Measurements from ENCODE around the gene HEATR3. TPM values are rescaled to one million over a fixed set of nuclear protein-coding genes. Genes with fewer than 3 reads are reported as not detected.

Gene HEATR3
- total and polyA plus RNA-seq, 2 of the 13 experiments (the other 11 are each of a cell fraction or from before 2014, with no cell fraction given): 22.4 to 52.4 TPM

DNA sequence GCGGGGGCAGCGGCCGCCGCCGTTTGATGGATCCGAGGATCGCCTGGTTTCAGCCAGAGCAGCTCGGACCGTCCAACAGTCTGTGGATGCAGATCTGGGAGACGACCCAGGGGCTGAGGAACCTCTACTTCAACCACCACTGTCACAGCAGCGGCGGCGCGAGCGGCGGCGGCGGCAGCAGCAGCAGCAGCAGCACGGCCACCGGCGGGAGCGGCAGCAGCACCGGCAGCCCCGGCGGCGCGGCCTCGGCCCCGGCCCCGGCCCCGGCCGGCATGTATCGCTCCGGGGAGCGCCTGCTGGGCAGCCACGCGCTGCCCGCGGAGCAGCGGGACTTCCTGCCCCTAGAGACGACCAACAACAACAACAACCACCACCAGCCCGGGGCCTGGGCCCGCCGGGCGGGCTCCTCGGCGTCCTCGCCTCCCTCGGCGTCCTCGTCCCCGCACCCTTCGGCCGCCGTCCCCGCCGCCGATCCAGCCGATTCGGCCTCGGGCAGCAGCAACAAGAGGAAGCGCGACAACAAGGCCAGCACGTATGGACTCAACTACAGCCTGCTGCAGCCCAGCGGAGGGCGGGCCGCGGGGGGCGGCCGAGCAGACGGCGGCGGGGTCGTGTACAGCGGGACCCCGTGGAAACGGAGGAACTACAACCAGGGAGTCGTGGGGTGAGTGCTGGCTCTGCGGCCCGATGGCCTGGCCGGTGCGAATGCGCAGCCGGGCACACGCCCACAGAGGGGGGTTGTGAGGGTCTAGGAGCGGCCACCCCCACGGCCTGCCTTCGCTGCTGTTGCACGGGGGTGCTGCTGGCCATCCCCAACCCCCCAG, 88.0 kb downstream of the HEATR3 start (continued):
- TF ChIP-seq, protein P1, sequence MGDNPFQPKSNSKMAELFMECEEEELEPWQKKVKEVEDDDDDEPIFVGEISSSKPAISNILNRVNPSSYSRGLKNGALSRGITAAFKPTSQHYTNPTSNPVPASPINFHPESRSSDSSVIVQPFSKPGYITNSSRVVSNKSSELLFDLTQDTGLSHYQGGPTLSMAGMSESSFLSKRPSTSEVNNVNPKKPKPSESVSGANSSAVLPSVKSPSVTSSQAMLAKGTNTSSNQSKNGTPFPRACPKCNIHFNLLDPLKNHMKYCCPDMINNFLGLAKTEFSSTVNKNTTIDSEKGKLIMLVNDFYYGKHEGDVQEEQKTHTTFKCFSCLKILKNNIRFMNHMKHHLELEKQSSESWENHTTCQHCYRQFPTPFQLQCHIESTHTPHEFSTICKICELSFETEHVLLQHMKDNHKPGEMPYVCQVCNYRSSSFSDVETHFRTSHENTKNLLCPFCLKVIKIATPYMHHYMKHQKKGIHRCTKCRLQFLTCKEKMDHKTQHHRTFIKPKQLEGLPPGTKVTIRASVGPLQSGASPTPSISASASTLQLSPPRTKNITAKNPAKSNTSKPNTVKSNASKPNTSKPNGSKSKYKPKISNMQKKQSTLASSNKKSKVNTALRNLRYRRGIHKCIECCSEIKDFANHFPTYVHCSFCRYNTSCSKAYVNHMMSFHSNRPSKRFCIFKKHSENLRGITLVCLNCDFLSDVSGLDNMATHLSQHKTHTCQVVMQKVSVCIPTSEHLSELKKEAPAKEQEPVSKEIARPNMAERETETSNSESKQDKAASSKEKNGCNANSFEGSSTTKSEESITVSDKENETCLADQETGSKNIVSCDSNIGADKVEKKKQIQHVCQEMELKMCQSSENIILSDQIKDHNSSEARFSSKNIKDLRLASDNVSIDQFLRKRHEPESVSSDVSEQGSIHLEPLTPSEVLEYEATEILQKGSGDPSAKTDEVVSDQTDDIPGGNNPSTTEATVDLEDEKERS (CRISPR knock-in tag; IDR thresholded peaks at IDR 0.05): no peak
- TF ChIP-seq ZNF430 (CRISPR knock-in tag; IDR thresholded peaks at IDR 0.05) (no peak), ZNF34 (CRISPR knock-in tag; IDR thresholded peaks at IDR 0.05; ENCODE audit: borderline replicate concordance) (no peak), ZMYM3 (CRISPR knock-in tag; IDR thresholded peaks at IDR 0.05) (no peak), XBP1 (CRISPR knock-in tag; IDR thresholded peaks at IDR 0.05) (no peak), NR3C1 (CRISPR knock-in tag; IDR thresholded peaks at IDR 0.05) (no peak), PRPF4 (IDR thresholded peaks at IDR 0.05; ENCODE audit: low read depth, low read length, poor library complexity, severe bottlenecking) (no peak), ZNF781 (CRISPR knock-in tag; IDR thresholded peaks at IDR 0.05; ENCODE audit: borderline replicate concordance, not compliant biosample characterization) (no peak), ZNF713 (CRISPR knock-in tag; IDR thresholded peaks at IDR 0.05) (no peak), ZBTB20 (CRISPR knock-in tag; IDR thresholded peaks at IDR 0.05; ENCODE audit: borderline replicate concordance, low read depth) (0 out of 2 replicates have a peak, but pooled peaks have one; percentile 41), ZSCAN22 (CRISPR knock-in tag; IDR thresholded peaks at IDR 0.05) (no peak)
- TF ChIP-seq, protein P2, sequence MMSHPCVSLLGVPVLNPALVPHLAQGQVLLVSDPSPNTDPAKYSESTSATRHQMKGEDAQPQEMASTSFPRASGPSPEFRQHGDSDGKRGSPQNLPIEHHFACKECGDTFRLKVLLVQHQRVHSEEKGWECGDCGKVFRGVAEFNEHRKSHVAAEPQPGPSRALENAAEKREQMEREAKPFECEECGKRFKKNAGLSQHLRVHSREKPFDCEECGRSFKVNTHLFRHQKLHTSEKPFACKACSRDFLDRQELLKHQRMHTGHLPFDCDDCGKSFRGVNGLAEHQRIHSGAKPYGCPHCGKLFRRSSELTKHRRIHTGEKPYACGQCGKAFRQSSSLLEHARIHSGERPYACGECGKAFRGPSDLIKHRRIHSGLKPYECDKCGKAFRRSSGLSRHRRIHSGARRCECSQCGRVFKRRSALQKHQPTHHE (CRISPR knock-in tag; IDR thresholded peaks at IDR 0.05; ENCODE audit: borderline replicate concordance): no peak
- TF ChIP-seq, protein P3, sequence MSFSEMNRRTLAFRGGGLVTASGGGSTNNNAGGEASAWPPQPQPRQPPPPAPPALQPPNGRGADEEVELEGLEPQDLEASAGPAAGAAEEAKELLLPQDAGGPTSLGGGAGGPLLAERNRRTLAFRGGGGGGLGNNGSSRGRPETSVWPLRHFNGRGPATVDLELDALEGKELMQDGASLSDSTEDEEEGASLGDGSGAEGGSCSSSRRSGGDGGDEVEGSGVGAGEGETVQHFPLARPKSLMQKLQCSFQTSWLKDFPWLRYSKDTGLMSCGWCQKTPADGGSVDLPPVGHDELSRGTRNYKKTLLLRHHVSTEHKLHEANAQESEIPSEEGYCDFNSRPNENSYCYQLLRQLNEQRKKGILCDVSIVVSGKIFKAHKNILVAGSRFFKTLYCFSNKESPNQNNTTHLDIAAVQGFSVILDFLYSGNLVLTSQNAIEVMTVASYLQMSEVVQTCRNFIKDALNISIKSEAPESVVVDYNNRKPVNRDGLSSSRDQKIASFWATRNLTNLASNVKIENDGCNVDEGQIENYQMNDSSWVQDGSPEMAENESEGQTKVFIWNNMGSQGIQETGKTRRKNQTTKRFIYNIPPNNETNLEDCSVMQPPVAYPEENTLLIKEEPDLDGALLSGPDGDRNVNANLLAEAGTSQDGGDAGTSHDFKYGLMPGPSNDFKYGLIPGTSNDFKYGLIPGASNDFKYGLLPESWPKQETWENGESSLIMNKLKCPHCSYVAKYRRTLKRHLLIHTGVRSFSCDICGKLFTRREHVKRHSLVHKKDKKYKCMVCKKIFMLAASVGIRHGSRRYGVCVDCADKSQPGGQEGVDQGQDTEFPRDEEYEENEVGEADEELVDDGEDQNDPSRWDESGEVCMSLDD (CRISPR knock-in tag; IDR thresholded peaks at IDR 0.05; ENCODE audit: borderline replicate concordance): no peak
- TF ChIP-seq, protein P4, sequence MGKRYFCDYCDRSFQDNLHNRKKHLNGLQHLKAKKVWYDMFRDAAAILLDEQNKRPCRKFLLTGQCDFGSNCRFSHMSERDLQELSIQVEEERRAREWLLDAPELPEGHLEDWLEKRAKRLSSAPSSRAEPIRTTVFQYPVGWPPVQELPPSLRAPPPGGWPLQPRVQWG (CRISPR knock-in tag; IDR thresholded peaks at IDR 0.05; ENCODE audit: borderline replicate concordance, low read depth): no peak
- TF ChIP-seq, protein P5, sequence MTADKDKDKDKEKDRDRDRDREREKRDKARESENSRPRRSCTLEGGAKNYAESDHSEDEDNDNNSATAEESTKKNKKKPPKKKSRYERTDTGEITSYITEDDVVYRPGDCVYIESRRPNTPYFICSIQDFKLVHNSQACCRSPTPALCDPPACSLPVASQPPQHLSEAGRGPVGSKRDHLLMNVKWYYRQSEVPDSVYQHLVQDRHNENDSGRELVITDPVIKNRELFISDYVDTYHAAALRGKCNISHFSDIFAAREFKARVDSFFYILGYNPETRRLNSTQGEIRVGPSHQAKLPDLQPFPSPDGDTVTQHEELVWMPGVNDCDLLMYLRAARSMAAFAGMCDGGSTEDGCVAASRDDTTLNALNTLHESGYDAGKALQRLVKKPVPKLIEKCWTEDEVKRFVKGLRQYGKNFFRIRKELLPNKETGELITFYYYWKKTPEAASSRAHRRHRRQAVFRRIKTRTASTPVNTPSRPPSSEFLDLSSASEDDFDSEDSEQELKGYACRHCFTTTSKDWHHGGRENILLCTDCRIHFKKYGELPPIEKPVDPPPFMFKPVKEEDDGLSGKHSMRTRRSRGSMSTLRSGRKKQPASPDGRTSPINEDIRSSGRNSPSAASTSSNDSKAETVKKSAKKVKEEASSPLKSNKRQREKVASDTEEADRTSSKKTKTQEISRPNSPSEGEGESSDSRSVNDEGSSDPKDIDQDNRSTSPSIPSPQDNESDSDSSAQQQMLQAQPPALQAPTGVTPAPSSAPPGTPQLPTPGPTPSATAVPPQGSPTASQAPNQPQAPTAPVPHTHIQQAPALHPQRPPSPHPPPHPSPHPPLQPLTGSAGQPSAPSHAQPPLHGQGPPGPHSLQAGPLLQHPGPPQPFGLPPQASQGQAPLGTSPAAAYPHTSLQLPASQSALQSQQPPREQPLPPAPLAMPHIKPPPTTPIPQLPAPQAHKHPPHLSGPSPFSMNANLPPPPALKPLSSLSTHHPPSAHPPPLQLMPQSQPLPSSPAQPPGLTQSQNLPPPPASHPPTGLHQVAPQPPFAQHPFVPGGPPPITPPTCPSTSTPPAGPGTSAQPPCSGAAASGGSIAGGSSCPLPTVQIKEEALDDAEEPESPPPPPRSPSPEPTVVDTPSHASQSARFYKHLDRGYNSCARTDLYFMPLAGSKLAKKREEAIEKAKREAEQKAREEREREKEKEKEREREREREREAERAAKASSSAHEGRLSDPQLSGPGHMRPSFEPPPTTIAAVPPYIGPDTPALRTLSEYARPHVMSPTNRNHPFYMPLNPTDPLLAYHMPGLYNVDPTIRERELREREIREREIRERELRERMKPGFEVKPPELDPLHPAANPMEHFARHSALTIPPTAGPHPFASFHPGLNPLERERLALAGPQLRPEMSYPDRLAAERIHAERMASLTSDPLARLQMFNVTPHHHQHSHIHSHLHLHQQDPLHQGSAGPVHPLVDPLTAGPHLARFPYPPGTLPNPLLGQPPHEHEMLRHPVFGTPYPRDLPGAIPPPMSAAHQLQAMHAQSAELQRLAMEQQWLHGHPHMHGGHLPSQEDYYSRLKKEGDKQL (CRISPR knock-in tag; IDR thresholded peaks at IDR 0.05; ENCODE audit: low read depth): no peak

Measured in HepG2 (cell line).